Suppressor macrophage treated with lipopolysaccharide for 4 hours (primary cell): Measurements from ENCODE around the gene POTEB3.
"Not testable (repeated sequence)": the region's sequence is repeated elsewhere in the genome, so short reads cannot be mapped to it uniquely, and the experiment has no call there.

ENCODE experiments used
- DNase-seq: peaks from one replicate; pipeline ENCODE4 v3.0.0-alpha.2; 2020

The POTEB3 gene

DNA sequence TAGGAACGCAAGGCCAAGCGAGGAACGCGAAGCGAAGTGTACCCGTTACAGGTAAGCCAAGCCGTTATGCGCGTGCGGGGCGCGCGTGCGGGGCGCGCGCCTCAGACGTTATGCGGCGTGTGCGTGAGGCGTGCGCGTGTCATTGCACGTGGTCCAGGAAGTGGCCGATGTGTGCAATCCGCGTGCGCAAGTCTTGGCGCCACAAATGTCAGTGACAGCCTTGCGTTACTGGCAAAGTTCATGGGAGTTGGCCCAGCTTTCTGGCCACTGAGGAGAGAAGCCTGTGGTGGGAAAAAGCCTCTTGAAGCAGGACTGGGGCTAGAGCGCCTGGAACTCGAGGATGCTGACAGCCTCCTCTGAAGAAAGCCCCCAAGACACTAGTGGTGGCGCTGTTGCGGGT is at the start of gene POTEB3:
TSS of gene POTEB3 (minus strand) at position 101 of the 400 bp plus-strand sequence. CDS start 488 bp downstream, outside the sequence.
- DNase-seq = not testable (repeated sequence)

DNA sequence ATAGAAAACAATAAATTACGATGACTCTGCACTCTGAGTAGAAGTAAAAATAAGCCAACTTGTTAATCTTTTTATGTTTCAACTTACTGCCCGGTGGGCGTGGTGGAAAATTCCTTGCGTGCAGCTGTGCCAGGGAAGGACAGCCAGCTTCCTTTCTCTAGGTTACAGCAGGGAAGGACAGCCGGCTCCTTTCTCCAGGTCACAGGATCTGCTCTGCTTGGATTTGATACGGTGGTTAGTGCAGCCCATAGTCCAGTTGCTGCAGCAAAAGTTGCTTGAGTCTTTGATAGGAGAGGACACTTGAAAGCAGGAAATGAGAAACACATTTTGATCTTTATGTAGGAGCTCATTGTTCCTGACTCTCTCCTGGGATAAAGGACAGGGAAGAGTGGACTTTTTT is 13.4 kb upstream of the POTEB3 start:
- not testable (repeated sequence) for DNase-seq

DNA sequence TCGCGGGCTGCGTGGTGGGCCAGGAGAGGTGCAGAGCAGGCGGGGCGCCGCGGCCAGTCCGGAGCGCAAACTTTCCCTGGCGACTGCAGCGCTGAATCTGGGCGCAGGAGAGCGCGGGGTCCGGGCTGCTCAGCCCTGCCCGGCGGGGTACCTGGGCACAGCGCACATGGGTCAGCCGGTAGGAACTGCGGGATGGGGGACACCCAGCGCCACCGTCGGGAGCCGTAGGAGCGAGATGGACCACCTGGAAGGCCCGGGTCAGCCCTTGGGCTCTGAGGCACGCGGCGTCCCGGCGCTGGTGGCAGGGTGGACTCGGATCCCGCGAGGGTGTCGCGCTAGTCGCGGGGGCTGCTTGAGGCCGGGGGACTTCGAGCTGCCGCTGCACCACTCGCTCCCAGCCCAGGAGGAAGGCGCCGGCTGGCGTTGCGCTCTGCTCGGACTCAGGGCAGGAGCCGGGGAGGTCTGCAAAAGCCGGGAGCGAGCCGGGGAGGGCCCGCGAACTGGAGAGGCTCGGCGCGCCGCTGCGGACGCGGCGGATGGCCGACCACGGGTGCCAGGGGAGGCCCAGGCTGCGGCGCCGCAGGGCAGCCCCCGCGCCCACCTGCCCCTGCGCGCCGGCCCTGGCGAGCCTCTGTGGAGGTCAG is 11.7 kb upstream of the POTEB3 start:
- DNase-seq = not testable (repeated sequence)

DNA sequence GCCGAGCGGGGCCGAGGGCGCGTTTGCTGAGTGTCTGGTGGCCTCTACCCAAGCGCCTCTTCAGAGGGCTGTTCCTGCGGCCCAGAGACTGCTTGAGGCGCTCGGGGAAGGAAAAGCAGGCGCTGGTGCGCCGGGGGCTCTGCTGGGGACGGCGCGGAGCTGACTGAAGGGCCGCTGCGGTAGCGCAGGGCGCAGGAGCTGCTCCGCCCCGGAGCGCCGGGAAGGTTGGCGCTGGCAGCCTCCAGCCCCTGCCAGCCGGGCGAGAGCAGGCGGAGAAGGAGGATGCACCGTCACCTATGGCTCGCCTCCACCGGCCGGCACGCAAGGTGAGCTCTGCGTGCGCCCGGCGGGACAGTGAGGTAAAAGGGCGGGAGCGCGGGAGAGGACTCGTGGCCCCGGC is 11.2 kb upstream of the POTEB3 start:
- not testable (repeated sequence) for DNase-seq

DNA sequence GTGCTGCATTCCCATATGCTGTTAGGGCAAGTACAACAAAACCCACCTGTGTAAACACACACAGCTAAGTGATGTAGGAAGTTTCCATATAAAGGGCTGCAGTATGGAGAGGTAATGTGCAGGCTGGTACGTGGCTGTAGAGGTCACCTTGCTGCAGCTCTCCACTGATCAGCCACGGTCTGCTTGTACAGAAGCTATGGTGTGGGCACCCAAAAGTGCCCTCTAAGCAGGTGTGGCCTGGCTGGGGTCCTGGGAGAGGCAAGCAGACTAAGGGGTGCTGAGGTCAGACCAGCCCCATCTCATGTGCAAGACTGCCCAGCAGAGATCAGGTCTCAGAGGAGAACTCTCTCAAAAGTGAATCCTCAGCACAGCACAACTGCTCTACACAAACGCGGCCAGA is 32.9 kb downstream of the POTEB3 start:
- DNase-seq = not testable (repeated sequence)

DNA sequence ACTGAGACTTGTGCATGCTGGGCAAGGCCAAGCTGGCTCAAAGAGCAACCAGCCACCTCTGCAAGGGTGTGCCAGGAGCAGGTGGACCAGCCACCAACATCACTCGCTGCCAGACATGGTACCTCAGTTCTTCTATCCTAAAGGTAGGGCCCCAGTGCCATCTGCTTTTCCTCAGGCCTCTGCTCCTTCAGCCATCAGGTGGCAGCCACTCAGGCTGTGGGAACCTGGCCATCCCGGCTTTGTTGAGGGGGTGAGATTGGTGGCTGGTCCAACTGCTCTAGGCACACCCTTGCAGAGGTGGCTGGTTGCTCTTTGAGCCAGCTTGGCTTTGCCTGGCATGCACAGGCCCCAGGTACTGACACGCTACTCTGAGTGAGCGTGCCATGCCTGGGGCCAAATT is 38.8 kb downstream of the POTEB3 start:
- DNase-seq = not testable (repeated sequence)

DNA sequence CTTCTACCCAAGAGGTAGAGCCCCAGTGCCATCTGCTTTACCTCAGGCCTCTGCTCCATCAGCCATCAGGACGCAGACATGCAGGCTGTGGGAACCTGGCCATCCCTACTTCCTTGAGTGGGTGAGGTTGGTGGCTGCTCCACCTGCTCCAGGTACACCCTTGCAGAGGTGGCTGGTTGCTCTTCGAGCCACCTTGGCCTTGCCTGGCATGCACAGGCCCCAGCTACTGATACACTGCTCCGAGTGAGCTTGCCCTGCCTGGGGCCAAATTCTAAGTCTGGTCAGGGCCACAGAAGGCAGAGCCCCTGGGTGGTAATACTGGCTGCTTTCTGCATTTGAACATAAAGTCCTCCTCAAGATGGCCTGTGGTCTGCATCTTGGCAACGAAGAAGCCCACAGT is 41.2 kb downstream of the POTEB3 start:
- not testable (repeated sequence) for DNase-seq

DNA sequence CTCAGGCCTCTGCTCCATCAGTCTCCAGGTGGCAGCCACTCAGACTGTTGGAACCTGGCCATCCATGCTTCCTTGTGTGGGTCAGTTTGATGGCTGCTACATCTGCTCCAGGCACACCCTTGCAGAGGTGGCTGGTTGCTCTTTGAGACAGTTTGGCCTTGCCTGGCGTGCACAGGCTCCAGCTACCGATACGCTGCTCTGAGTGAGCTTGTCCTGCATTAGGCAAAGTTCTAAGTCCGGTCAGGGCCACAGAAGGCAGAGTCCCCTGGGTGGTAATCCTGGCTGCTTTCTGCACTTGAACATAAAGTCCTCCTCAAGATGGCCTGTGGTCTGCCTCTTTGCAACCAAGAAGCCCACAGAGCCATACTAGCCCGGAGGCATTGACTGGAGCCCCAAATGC is 41.8 kb downstream of the POTEB3 start:
- not testable (repeated sequence) for DNase-seq

DNA sequence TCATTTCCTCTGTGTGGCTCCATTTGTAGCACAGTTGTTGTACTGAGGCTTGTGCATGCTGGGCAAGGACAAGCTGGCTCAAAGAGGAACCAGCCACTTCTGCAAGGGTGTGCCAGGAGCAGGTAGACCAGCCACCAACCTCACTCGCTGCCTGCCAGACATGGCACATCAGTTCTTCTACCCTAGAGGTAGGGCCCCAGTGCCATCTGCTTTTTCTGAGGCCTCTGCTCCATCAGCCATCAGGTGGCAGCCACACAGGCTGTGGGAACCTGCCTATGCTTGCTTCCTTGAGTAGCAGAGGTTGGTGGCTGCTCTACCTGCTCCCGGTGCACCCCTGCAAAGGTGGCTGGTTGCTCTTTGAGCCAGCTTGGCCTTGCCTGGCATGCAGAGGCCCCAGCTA is 42.6 kb downstream of the POTEB3 start:
- not testable (repeated sequence) for DNase-seq

DNA sequence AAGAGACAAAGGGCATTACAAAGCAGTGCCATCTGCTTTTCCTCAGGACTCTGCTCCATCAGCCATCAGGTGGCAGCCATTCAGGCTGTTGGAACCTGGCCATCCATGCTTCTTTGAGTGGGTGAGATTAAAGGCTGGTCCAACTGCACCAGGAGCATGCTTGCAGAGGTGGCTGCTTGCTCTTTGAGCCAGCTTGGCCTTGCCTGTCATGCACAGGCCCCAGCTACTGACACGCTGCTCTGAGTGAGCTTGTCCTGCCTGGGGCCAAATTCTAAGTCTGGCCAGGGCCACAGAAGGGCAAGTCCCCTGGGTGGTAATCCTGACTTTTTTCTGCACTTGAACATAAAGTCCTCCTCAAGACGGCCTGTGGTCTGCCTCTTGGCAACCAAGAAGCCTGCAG is 43.1 kb downstream of the POTEB3 start:
- DNase-seq = not testable (repeated sequence)

DNA sequence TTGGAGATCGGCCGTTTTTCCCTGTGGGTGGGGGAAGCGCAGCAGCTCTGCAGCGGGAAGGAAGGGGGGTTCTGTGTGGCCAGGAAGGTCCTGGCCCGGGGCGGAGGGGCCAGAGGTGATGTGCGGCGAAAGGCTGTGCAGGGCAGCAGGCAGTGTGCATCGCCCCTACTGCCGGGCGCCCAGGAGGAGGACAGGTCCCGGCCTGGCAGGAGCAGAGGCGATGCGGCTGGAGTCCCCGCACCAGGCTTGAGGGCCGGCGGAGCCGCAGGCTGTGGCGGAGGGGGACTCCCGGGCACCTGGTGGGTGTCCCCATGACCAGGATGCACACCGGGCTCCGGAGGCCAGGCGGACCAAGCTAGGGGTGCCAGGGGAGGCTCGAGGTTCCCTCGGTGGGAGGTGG is 54.3 kb downstream of the POTEB3 start:
- DNase-seq = not testable (repeated sequence)

DNA sequence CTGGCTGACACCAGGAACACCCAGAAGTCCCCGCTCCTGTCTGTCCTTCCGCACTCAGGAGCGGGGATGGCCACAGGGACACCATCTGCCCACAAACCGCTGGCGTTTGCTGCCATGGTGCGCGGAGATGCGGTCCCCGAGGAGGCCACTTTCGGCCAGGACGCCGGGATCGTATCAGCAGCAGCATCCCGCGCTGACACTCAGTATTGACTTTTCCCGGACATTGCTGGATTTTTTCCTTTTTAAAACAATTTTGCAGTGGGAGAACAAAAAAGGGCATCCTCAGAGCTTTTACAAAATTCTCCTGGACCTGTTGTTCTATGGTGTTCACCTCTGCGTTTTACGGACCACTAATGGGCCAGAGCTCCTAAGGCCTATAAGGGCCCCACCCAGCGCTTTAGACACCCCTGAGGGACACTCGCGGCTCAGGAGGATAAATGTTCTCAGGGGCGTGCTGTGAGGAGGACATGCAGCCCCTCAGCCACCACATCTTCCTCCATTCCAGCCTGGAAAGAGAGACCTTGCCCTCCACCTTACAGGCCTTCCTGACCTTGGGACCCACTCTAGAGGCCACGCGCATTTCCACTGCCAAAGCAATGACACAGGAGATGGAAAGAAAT is 56.3 kb downstream of the POTEB3 start:
- DNase-seq = not testable (repeated sequence)

DNA sequence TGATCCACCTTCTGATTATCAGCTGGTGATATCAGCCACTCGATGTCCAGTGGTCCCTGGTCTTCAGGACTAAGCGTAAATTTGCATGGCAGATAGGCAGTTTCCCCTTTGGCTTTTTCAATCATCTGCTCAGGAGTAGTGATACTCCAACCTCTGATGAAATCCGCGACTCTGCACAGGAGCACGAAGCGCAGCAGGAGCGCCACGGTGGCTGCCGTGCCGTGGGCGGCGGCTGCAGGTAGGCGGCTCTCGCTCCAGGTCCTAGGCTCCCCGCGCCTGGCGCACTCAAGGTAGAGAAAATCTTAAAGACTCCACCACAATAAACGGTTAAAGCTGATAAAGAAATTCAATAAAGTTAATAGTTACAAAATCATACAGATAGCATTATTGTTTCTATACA is 66.6 kb downstream of the POTEB3 start:
- not testable (repeated sequence) for DNase-seq

DNA sequence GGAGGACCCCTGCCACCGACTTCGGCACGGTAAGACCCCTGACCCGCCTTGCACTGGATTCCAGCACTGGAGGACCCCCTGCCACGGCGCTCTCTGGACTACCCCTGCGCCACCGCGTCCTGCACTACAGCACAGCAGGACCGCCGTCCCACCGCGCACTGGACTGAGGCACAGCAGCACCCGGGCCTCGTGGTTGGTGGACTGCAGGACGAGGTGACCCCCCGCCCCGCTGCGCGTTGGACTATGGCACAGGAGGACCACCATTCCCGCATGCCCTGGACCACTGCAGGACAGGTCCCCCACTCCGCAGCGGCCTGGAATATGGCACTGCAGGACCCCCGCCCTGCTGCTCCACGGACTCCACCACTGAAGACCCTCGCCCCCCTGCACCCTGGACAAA is 71.1 kb downstream of the POTEB3 start:
- DNase-seq = not testable (repeated sequence)

DNA sequence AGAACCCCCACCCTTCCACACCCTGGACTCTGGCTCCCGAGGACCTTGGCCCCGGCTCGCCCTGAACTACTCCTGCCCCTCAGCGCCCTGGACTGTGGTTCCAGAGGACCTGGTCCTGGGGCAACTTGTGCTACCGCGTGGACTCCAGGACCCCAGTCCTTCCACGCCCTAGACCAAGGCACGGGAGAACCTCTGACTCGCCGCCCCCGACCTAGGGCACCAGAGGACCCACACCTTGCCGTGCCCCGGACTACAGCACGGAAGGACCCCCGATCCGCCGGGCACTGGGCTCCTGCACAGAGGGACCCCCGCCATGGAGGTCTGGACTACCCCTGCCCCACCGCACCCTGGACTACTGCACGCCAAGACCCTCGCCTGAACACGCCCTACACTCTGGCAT is 71.7 kb downstream of the POTEB3 start:
- DNase-seq = not testable (repeated sequence)
